Loucy (cell line): ENCODE data around the gene FAM221A.

Source experiments
- EZH2phosphoT487 ChIP-seq: fragments of 200-600 bp; IDR thresholded peaks from 2 replicates; pipeline ENCODE4 v1.6.1; 2018; ENCODE audit warnings: antibody characterized with exemption, mild to moderate bottlenecking, moderate library complexity, borderline replicate concordance
- TF ChIP-seq, protein P1 (sequence below): fragments of 200-600 bp; sonication (generic); conservative IDR thresholded peaks from 2 replicates; pipeline ENCODE4 v1.5.1; 2014; ENCODE audit warnings: mild to moderate bottlenecking, antibody characterized with exemption, low read length

DNA sequence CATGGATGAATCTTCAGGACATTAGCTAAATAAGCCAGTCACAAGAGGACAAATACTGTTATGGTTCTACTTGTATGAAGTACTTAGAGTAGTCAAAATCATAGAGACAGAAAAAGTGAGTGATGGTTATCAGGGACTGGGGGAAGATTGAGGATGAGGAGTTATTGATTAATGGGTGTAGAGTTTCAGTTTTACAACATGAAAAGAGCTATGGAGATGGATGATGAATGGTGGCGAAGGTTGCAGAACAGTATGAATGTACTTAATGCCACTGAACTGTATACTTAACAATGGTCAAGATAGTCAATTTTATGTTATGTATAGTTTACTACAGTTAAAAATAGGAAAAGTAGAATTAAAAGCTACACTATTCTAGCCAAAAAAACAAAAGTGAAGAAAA, 37.8 kb downstream of the FAM221A start:
- TF ChIP-seq, protein P1, sequence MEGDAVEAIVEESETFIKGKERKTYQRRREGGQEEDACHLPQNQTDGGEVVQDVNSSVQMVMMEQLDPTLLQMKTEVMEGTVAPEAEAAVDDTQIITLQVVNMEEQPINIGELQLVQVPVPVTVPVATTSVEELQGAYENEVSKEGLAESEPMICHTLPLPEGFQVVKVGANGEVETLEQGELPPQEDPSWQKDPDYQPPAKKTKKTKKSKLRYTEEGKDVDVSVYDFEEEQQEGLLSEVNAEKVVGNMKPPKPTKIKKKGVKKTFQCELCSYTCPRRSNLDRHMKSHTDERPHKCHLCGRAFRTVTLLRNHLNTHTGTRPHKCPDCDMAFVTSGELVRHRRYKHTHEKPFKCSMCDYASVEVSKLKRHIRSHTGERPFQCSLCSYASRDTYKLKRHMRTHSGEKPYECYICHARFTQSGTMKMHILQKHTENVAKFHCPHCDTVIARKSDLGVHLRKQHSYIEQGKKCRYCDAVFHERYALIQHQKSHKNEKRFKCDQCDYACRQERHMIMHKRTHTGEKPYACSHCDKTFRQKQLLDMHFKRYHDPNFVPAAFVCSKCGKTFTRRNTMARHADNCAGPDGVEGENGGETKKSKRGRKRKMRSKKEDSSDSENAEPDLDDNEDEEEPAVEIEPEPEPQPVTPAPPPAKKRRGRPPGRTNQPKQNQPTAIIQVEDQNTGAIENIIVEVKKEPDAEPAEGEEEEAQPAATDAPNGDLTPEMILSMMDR: no peak
- no peak for TF ChIP-seq EZH2phosphoT487
